Measurements from ENCODE around the gene TJP1.

- TF ChIP-seq CTCF (IDR thresholded peaks at IDR 0.05) (no peak), POLR2A (IDR thresholded peaks at IDR 0.05) (no peak), EP300 (IDR thresholded peaks at IDR 0.05) (no peak), POLR2AphosphoS5 (IDR thresholded peaks at IDR 0.05) (no peak)
These were observed 144.8 kb downstream of the TJP1 start for GRCh38 chr15:29677455-29677854.

All from suprapubic skin (tissue), 4 donors.